Endodermal cell (in vitro differentiated cells): ENCODE results near the gene CFAP70. TPM values are rescaled to one million over a fixed set of nuclear protein-coding genes. Genes with fewer than 3 reads are reported as not detected.

Experiments used
- DNase-seq: peaks from one replicate; pipeline ENCODE4 v3.0.0-alpha.2; 2017
- H3K27ac ChIP-seq: 2 replicates; pipeline ENCODE4 v1.5.1; 2013; ENCODE audit warnings: mild to moderate bottlenecking, low read depth, low read length, moderate library complexity
- H3K27me3 ChIP-seq: 2 replicates; pipeline ENCODE4 v1.6.1; 2013; ENCODE audit warnings: mild to moderate bottlenecking, low read length, moderate library complexity; ENCODE audit not compliant: insufficient read depth, control insufficient read depth, poor library complexity, severe bottlenecking
- H3K36me3 ChIP-seq: 2 replicates; pipeline ENCODE4 v1.7.0; 2013; ENCODE audit warnings: mild to moderate bottlenecking, low read length, moderate library complexity; ENCODE audit not compliant: control insufficient read depth, insufficient read depth
- H3K4me1 ChIP-seq: one replicate; pipeline ENCODE4 v1.7.0; 2013; ENCODE audit warnings: low read length; ENCODE audit not compliant: control insufficient read depth, insufficient read depth
- H3K4me3 ChIP-seq: 2 replicates; pipeline ENCODE4 v1.5.1; 2013; ENCODE audit warnings: mild to moderate bottlenecking, low read length, moderate library complexity
- H3K9ac ChIP-seq: 2 replicates; pipeline ENCODE4 v1.6.1; 2013; ENCODE audit warnings: mild to moderate bottlenecking, low read length, moderate library complexity; ENCODE audit not compliant: poor library complexity, severe bottlenecking; ENCODE audit errors: extremely low read depth
- H3K9me3 ChIP-seq: 2 replicates; pipeline ENCODE4 v1.6.1; 2013; ENCODE audit warnings: mild to moderate bottlenecking, low read length, moderate library complexity; ENCODE audit not compliant: control insufficient read depth
- H3K27ac Mint-ChIP-seq: 2 replicates; pipeline ENCODE4 v1.8.0; 2020; ENCODE audit warnings: mixed read lengths
- H3K27me3 Mint-ChIP-seq: 2 replicates; pipeline ENCODE4 v1.8.0; 2021; ENCODE audit warnings: mild to moderate bottlenecking, mixed read lengths; ENCODE audit not compliant: insufficient read depth
- H3K36me3 Mint-ChIP-seq: 2 replicates; pipeline ENCODE4 v1.8.0; 2020; ENCODE audit warnings: low read depth, mixed read lengths
- H3K4me1 Mint-ChIP-seq: 2 replicates; pipeline ENCODE4 v1.8.0; 2020; ENCODE audit warnings: mixed read lengths
- H3K4me3 Mint-ChIP-seq: 2 replicates; pipeline ENCODE4 v1.8.0; 2020; ENCODE audit warnings: mild to moderate bottlenecking, moderate library complexity, mixed read lengths
- H3K9me3 Mint-ChIP-seq: 2 replicates; pipeline ENCODE4 v1.8.0; 2020; ENCODE audit warnings: mild to moderate bottlenecking, mixed read lengths
- WGBS, 2 experiments: methylation state at CpG; one replicate each; pipeline versions ENCODE4 v1.1.5 to v1.1.7; 2013; ENCODE audit warnings: missing lambda C conversion rate in 2 of 2, mixed read lengths in 1 of 2; ENCODE audit not compliant: insufficient coverage in 1 of 2, insufficient read length in 1 of 2; 5-methylcytosine and 5-hydroxymethylcytosine counted together
- total RNA-seq, 2 donors: library from RNA; stranded (reverse); fragmentation: NEBNext Ultra II Directional in 1 of 2; extraction: Animal tissue kit (Norgen Biotek cat#: 25700) in 1 of 2; gene quantifications; 2 replicates in 1 of 2; 3 replicates in 1 of 2; pipeline ENCODE4 v1.2.1, GENCODE V29; 2021
- TF ChIP-seq, protein P1 (sequence below): fragments of 200-600 bp; sonication (generic); conservative IDR thresholded peaks from 2 replicates; pipeline ENCODE4 v1.5.0; 2021; ENCODE audit warnings: antibody characterized with exemption, mild to moderate bottlenecking

CFAP70 gene
- total RNA-seq, 2 donors from 2014 or later, result 0.58 to 0.77 TPM

DNA sequence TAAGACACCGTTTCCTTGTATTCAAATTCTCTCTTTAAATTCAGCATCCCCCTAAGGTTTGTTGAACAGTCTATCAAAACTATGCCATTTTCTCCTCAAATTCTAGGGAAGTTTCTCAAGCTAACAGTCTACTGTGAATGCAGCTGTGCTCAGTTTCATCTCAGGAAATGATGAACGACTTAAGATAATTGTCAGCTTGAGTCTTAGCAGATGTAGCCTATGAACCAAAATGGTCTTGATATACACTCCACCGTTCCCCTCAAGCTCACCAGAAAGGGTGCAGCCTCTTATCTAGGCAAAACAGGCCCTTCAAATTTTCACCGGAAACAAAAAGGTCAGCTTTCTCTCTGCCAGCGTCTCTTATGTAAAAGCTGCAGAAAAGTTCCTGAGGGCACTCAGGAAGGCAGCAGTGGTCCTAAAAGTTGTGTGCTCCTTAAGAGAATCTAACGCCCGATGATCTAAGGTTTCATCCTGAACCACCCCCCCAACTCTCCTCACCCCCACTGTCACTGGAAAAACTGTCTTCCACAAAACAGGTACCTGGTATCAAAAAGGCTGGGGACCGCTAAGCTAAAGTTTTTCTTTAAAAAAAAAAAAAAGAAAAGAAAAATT lies 113.7 kb downstream of the CFAP70 start:
- H3K4me3 Mint-ChIP-seq, result peak overlapping the region; percentile 93

DNA sequence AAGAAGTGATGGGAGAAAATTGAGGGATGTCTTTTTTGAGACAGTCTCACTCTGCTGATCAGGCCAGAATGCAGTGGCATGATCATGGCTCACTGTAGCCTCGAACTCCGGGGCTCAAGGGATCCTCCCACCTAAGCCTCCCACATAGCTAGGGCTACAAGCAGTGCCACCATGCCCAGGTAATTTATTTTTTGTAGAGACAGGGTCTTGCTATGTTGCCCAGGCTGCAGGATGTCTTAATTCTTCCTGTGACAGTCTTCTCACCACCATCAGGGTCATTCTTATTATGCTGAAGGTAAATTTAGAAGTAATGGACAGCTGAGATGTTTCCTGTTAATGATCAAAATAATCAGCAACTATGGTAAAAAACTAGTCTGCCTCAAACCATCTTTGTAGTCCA lies 118.8 kb downstream of the CFAP70 start:
- Mint-ChIP-seq H3K27me3 (no peaks in the 10 kb centered on the region), H3K4me3 (no peak overlapping the region), H3K9me3 (no peaks in the 10 kb centered on the region), H3K27ac (peak overlapping the region; percentile 21), H3K36me3 (peaks cover 71% of the 10 kb centered on the region), H3K4me1 (peaks cover 5% of the 10 kb centered on the region)
- no peaks in the 10 kb centered on the region for H3K9me3 ChIP-seq
- H3K27ac ChIP-seq, result no peak overlapping the region
- DNase-seq, result no peak
- H3K4me3 ChIP-seq, result no peak overlapping the region
- no peak overlapping the region for H3K9ac ChIP-seq
- no peaks in the 10 kb centered on the region for H3K27me3 ChIP-seq
- TF ChIP-seq, protein P1, sequence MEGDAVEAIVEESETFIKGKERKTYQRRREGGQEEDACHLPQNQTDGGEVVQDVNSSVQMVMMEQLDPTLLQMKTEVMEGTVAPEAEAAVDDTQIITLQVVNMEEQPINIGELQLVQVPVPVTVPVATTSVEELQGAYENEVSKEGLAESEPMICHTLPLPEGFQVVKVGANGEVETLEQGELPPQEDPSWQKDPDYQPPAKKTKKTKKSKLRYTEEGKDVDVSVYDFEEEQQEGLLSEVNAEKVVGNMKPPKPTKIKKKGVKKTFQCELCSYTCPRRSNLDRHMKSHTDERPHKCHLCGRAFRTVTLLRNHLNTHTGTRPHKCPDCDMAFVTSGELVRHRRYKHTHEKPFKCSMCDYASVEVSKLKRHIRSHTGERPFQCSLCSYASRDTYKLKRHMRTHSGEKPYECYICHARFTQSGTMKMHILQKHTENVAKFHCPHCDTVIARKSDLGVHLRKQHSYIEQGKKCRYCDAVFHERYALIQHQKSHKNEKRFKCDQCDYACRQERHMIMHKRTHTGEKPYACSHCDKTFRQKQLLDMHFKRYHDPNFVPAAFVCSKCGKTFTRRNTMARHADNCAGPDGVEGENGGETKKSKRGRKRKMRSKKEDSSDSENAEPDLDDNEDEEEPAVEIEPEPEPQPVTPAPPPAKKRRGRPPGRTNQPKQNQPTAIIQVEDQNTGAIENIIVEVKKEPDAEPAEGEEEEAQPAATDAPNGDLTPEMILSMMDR, result no peak
- WGBS, 2 experiments, result 83 to 85% methylated on average over 2 of the region's 2 CpGs
- peaks cover 5% of the 10 kb centered on the region for H3K4me1 ChIP-seq
- peaks cover 93% of the 10 kb centered on the region for H3K36me3 ChIP-seq

More for the DNA sequence above, 113.7 kb downstream of the CFAP70 start:
- Histone ChIP-seq H3K9ac (peak overlapping the region; percentile 85), H3K9me3 (no peaks in the 10 kb centered on the region), H3K4me1 (peaks cover 5% of the 10 kb centered on the region), H3K4me3 (peak overlapping the region; percentile 96), H3K27me3 (no peaks in the 10 kb centered on the region), H3K36me3 (peaks cover 63% of the 10 kb centered on the region), H3K27ac (no peak overlapping the region)
- WGBS, 2 experiments, result 83 to 87% methylated on average over 5 to 8 of the region's 8 CpGs
- H3K27me3 Mint-ChIP-seq, result no peaks in the 10 kb centered on the region
- peaks cover 26% of the 10 kb centered on the region for H3K4me1 Mint-ChIP-seq
- TF ChIP-seq, protein P1, result no peak
- no peak for DNase-seq
- peaks cover 54% of the 10 kb centered on the region for H3K36me3 Mint-ChIP-seq
- H3K9me3 Mint-ChIP-seq, result no peaks in the 10 kb centered on the region
- peak overlapping the region; percentile 97 for H3K27ac Mint-ChIP-seq

DNA sequence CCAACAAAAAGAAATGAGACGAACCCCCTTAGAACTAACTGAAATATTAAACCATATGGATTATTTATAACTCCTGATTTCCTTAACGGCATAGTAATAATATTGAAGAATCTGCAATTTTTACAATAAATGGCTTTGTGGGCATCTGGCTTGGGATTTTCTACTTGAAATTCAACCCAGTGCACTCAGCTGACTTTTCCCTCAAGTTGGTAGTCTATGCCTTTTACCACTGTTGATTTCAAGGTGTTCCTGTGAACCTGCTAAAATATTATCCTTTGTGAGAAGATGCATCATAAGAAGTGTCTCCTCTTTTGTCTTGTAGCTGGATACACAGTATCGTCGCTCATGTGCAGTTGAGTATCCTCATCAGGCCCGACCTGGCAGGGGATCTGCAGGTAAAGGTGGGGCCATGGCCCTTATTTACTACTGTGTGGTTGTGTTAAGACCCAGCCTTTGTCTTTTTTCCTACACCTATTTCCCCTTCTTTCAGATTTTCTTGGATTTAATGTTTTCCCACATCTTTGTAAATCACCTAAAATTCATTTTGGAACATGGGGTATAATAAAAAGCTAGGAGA lies 119.6 kb downstream of the CFAP70 start:
- Mint-ChIP-seq H3K4me3 (no peak overlapping the region), H3K27ac (no peak overlapping the region), H3K9me3 (no peaks in the 10 kb centered on the region), H3K36me3 (peaks cover 70% of the 10 kb centered on the region), H3K4me1 (no peaks in the 10 kb centered on the region), H3K27me3 (no peaks in the 10 kb centered on the region)
- TF ChIP-seq, protein P1, result no peak
- Histone ChIP-seq H3K27ac (no peak overlapping the region), H3K4me1 (peaks cover under 1% of the 10 kb centered on the region), H3K4me3 (no peak overlapping the region), H3K27me3 (no peaks in the 10 kb centered on the region), H3K36me3 (peaks cover 93% of the 10 kb centered on the region), H3K9ac (no peak overlapping the region), H3K9me3 (no peaks in the 10 kb centered on the region)
- 96% methylated on average over 4 of the region's 5 CpGs; no CpG with 5 or more reads in 1 of the 2 experiments for WGBS, 2 experiments
- no peak for DNase-seq
